WI38 (cell line): ENCODE results near the gene RNU6-7.

Source experiments
- H3K4me3 ChIP-seq: 2 replicates; pipeline ENCODE4 v1.5.1; 2011; ENCODE audit warnings: low read depth, mild to moderate bottlenecking, control low read depth, low read length
- CTCF ChIP-seq: IDR thresholded peaks from 2 replicates; pipeline ENCODE4 v1.5.1; 2012; ENCODE audit warnings: low read depth, mild to moderate bottlenecking, control low read depth, low read length

RNU6-7 gene

GRCh38 chr14:32185097-32185496 is 16.7 kb upstream of the RNU6-7 start:
- TF ChIP-seq CTCF = no peak
- H3K4me3 ChIP-seq = no peak overlapping the region

GRCh38 chr14:32186248-32186647 is 15.6 kb upstream of the RNU6-7 start:
- no peak overlapping the region for H3K4me3 ChIP-seq
- TF ChIP-seq CTCF = no peak

- no peak overlapping the region for H3K4me3 ChIP-seq
Observed at GRCh38 chr14:32189811-32190210, 12.0 kb upstream of the RNU6-7 start.

GRCh38 chr14:32190673-32191072 is 11.2 kb upstream of the RNU6-7 start:
- TF ChIP-seq CTCF = no peak

More at GRCh38 chr14:32189811-32190210, 12.0 kb upstream of the RNU6-7 start:
- no peak for TF ChIP-seq CTCF

GRCh38 chr14:32192712-32193373 is 9.0 kb upstream of the RNU6-7 start:
- no peak for TF ChIP-seq CTCF
- no peak overlapping the region for H3K4me3 ChIP-seq

More at GRCh38 chr14:32190673-32191072, 11.2 kb upstream of the RNU6-7 start:
- no peak overlapping the region for H3K4me3 ChIP-seq

GRCh38 chr14:32193532-32193931 is 8.3 kb upstream of the RNU6-7 start:
- TF ChIP-seq CTCF = no peak
- H3K4me3 ChIP-seq = no peak overlapping the region

- H3K4me3 ChIP-seq = no peak overlapping the region
- TF ChIP-seq CTCF = no peak
Observed at GRCh38 chr14:32195636-32196035, 6.2 kb upstream of the RNU6-7 start.
